ENCODE data around the gene GAB2.
A peak's percentile ranks its signal among the peaks of the same experiment; 100 is the strongest.

Gene GAB2

DNA sequence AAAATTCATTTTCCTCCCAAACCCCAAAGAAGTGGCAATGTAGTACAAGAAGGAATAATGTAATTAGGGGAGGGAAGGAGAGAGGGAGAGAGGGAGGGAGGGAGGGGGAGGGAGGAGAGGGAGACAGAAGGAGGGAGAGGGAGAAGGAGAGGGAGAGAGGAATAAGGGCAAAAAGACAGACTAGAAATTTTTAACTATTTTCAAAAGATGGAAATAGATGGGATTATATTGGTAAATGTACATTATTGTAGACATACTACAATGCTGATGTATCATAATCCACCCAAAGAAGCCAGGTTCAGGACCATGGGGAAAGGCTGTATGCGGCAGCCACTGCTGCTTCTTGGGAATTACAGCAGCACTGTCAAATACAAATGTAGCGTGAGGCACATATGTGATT is 74.3 kb downstream of the GAB2 start:
- peaks cover 5% of the 10 kb centered on the region for H3K9me3 ChIP-seq
- H4K20me1 ChIP-seq = peaks cover 94% of the 10 kb centered on the region
- peaks cover 5% of the 10 kb centered on the region for H3K4me1 ChIP-seq
- peaks cover 13% of the 10 kb centered on the region for H3K36me3 ChIP-seq
- no peak overlapping the region for H3K9ac ChIP-seq
- no peak overlapping the region for H3K4me3 ChIP-seq
- no peak overlapping the region for H3K4me2 ChIP-seq
- no peaks in the 10 kb centered on the region for H3K27me3 ChIP-seq
- TF ChIP-seq Cebpa-rat (IDR thresholded peaks at IDR 0.05) = no peak
- H3K27ac ChIP-seq = no peak overlapping the region

DNA sequence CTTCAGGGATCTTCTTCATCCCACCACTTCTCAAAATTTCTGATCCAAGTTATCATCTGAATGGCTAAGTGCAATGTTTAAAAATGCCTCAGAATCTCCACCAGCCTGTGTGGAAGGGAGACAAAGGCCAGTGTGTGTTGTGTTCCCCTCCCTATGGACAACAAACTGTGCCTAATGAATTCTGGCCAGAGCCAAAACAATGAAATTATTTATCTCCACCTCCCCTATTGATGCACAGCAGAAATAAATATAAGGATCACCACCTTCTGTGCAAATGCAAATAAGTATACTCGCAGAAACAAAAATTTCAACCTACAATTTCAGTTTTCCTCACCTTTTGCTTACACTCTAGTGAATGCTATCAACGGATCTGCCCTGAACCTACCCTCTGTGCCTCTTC is 75.8 kb downstream of the GAB2 start:
- no peak for TF ChIP-seq Cebpa-rat (IDR thresholded peaks at IDR 0.05)
- Histone ChIP-seq H4K20me1 (peaks cover 94% of the 10 kb centered on the region), H3K4me3 (no peak overlapping the region), H3K27me3 (no peaks in the 10 kb centered on the region), H3K4me2 (no peak overlapping the region), H3K4me1 (no peaks in the 10 kb centered on the region), H3K27ac (no peak overlapping the region), H3K9me3 (peaks cover 5% of the 10 kb centered on the region), H3K36me3 (peaks cover 13% of the 10 kb centered on the region), H3K9ac (no peak overlapping the region)

DNA sequence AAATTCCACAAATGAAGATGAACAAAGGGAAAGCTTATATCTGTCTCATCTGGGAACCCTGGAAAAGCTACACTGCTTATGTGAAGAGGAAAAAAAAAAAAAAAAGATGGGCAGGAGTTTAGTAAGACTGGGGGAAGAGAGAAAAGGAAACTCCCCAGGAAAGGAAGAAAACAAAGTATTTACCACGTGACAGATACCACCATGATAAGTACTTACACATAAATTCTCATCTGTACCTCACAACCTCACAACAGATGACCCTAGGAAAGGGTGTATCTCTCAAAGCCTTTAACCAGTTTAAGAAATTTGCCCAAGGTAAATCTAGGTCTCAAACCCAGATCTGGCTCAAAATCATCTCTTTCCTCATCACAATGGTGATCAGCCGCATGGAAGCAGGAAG is 77.1 kb downstream of the GAB2 start:
- Histone ChIP-seq H3K4me3 (no peak overlapping the region), H3K9me3 (peaks cover 15% of the 10 kb centered on the region), H3K4me2 (no peak overlapping the region), H3K27ac (no peak overlapping the region), H3K36me3 (peaks cover 15% of the 10 kb centered on the region), H4K20me1 (peaks cover 89% of the 10 kb centered on the region), H3K27me3 (no peaks in the 10 kb centered on the region), H3K9ac (no peak overlapping the region), H3K4me1 (no peaks in the 10 kb centered on the region)
- TF ChIP-seq Cebpa-rat (IDR thresholded peaks at IDR 0.05) = no peak

DNA sequence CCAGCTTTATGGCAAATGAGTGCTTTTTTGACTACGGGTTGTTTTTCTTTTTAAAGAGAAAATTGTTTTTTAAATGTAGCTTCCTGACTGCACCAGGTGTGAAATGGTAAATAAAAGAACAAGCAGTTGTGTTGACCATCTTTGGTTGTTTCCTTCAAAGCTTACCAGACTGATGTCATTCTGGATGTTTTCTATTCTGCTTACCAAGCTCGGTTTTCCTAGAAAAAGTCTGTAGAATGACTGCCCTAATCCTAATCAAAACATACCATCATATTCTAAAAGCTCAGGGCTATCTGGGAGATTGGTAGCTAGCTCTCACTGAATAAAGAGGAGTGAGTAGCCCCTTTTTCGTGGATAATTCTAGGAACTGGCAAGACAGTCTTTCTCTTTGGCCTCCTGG is 77.7 kb downstream of the GAB2 start:
- peaks cover 85% of the 10 kb centered on the region for H4K20me1 ChIP-seq
- H3K36me3 ChIP-seq = peaks cover 20% of the 10 kb centered on the region
- H3K9ac ChIP-seq = no peak overlapping the region

DNA sequence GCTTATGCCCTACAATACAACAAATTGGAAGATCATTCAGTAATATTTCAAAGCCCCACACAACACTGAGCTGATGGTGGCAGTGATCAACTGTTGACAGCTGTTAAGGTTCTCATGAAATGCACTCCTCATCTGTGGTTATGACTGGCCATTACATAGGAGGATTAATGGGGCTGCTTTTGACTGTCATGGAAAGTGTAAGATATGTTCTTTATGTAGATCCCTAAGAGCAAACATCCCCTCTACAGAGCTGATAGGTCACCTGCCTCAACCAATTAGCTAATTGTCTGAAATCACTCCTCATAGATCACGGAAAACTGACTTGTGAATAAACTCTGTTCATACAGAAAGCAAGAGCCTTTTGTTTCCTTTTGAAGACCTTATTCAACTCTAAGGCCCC is 78.1 kb downstream of the GAB2 start:
- TF ChIP-seq Cebpa-rat (IDR thresholded peaks at IDR 0.05) = no peak
- Histone ChIP-seq H3K36me3 (peaks cover 25% of the 10 kb centered on the region), H3K4me1 (no peaks in the 10 kb centered on the region), H3K4me3 (no peak overlapping the region), H3K27ac (no peak overlapping the region), H4K20me1 (peaks cover 85% of the 10 kb centered on the region), H3K9ac (no peak overlapping the region), H3K27me3 (no peaks in the 10 kb centered on the region), H3K4me2 (no peak overlapping the region), H3K9me3 (peaks cover 25% of the 10 kb centered on the region)

More for the DNA sequence above, 77.7 kb downstream of the GAB2 start:
- Histone ChIP-seq H3K4me3 (no peak overlapping the region), H3K27me3 (no peaks in the 10 kb centered on the region), H3K4me1 (no peaks in the 10 kb centered on the region), H3K4me2 (no peak overlapping the region), H3K27ac (no peak overlapping the region), H3K9me3 (peaks cover 21% of the 10 kb centered on the region)
- no peak for TF ChIP-seq Cebpa-rat (IDR thresholded peaks at IDR 0.05)

DNA sequence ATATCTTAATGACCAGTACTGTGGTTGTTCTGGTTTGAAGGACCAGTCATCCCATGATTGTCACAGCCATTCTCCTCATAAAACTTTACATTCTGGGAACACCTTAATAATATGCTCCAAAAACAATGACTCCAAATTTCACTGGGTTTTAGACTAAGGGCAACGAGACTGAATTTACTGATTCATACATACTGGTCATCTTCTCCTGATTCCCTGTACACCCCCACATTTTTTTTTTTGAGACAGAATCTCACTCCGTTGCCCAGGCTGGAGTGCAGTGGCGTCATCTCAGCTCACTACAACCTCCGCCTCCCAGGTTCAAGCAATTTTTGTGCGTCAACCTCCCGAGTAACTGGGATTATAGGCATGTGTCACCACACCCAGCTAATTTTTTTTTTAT is 78.9 kb downstream of the GAB2 start:
- TF ChIP-seq Cebpa-rat (IDR thresholded peaks at IDR 0.05) = no peak
- H4K20me1 ChIP-seq = peaks cover 85% of the 10 kb centered on the region
- no peak overlapping the region for H3K4me3 ChIP-seq
- no peak overlapping the region for H3K9ac ChIP-seq
- H3K4me1 ChIP-seq = peaks cover 2% of the 10 kb centered on the region; the same call in 1 of the 2 replicates
- H3K27ac ChIP-seq = no peak overlapping the region
- peaks cover 25% of the 10 kb centered on the region for H3K9me3 ChIP-seq
- H3K4me2 ChIP-seq = no peak overlapping the region
- no peaks in the 10 kb centered on the region for H3K27me3 ChIP-seq
- peaks cover 25% of the 10 kb centered on the region for H3K36me3 ChIP-seq

DNA sequence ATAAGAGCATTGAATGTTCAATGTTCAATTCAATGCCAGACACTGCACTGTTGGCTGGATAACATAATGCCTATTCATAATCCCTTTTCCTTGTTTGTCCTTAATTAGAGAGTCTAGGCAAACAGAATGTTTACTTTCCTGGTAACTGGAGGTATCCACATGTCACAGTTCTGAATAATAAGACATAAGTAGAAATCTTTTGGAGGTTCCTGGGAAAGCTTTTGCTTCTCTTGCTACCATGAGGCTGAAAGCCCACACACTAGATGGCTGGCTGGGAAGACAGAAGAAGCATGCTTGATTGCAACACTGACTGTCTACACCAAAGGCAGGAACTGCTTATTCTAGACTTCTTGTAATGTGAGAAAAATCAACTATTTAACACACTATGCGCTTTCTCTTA is 79.5 kb downstream of the GAB2 start:
- no peak for TF ChIP-seq Cebpa-rat (IDR thresholded peaks at IDR 0.05)

DNA sequence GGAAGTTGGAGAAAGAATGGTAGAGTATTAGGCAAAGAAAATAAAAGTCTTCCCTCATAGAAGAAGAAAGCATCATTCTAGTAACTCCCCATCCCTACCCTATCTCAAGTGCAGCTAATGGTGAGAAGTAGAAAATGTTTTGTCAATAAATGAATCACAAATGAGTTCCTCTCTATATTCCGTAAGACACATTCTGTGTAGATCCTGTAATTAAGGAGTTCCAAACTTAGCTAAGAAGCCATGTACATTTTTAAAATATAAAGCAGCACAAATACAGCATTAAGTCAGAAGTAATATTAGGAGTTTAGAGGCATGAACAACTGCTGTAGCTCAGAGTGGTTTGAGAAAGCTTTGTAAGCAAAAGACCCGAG is 80.1 kb downstream of the GAB2 start:
- Histone ChIP-seq H4K20me1 (peaks cover 88% of the 10 kb centered on the region), H3K9ac (no peak overlapping the region), H3K36me3 (peaks cover 23% of the 10 kb centered on the region), H3K9me3 (peaks cover 25% of the 10 kb centered on the region), H3K4me2 (no peak overlapping the region), H3K4me1 (peaks cover 13% of the 10 kb centered on the region), H3K27ac (no peak overlapping the region), H3K27me3 (no peaks in the 10 kb centered on the region), H3K4me3 (no peak overlapping the region)
- no peak for TF ChIP-seq Cebpa-rat (IDR thresholded peaks at IDR 0.05)

More for the DNA sequence above, 79.5 kb downstream of the GAB2 start:
- H3K27me3 ChIP-seq = no peaks in the 10 kb centered on the region
- no peak overlapping the region for H3K9ac ChIP-seq
- peaks cover 7% of the 10 kb centered on the region for H3K4me1 ChIP-seq
- peaks cover 25% of the 10 kb centered on the region for H3K9me3 ChIP-seq
- H4K20me1 ChIP-seq = peaks cover 86% of the 10 kb centered on the region
- peaks cover 25% of the 10 kb centered on the region for H3K36me3 ChIP-seq
- no peak overlapping the region for H3K4me3 ChIP-seq
- no peak overlapping the region for H3K27ac ChIP-seq
- H3K4me2 ChIP-seq = no peak overlapping the region

DNA sequence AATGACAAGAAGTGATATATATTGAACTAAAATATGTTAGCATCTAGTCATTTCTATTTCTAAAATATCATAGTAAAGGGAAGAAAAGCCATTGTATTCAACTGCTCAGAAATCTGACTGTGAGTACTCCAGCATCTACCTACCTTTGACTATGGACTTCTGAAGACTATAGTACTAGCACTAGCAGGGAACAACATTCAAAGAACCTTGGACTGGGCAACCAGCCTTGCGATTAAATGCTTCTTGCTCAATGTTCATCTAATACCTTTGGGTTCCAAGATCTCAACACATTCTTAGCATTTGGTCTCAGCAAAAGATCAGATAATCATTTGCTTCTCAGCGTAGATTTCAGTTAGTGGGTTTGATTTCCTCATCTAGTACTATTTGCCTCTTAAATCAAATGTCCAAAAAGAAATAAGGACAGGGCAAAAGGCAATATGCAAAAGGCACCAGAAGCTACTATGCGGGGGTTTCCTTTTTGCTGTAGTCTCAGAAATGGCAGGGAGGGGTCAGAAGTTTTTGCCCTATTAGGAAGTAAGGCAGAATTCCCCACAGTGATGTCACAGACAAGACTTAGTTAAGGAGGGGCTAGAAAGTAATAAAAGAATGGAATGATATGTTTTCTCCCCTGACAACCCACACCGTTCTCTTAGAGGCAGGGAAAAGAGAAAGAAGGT is 80.6 kb downstream of the GAB2 start:
- H3K4me1 ChIP-seq = peaks cover 19% of the 10 kb centered on the region
- H3K9ac ChIP-seq = no peak overlapping the region
- no peaks in the 10 kb centered on the region for H3K27me3 ChIP-seq
- H3K4me2 ChIP-seq = no peak overlapping the region
- peaks cover 18% of the 10 kb centered on the region for H3K36me3 ChIP-seq
- peaks cover 25% of the 10 kb centered on the region for H3K9me3 ChIP-seq
- H3K27ac ChIP-seq = no peak overlapping the region
- H3K4me3 ChIP-seq = no peak overlapping the region
- H4K20me1 ChIP-seq = peaks cover 88% of the 10 kb centered on the region
- TF ChIP-seq Cebpa-rat (IDR thresholded peaks at IDR 0.05) = no peak

DNA sequence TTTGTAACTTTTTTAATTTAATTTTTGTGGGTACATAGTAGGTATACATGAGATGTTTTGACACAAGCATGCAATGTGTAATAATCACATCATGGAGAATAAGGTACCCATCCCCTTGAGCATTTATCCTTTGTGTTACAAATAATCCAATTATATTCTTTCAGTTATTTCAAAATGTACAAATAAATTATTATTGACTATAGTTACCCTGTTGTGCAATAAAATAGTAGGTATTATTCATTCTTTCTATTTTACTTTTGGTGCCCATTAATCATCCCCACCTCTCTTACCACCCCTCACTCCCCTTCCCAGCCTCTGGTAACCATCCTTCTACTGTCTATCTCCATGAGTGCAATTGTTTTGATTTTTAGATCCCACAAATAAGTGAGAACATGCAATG is 83.5 kb downstream of the GAB2 start:
- peaks cover 26% of the 10 kb centered on the region for H3K9me3 ChIP-seq
- H3K4me3 ChIP-seq = no peak overlapping the region
- H3K27me3 ChIP-seq = no peaks in the 10 kb centered on the region
- H3K4me1 ChIP-seq = peaks cover 37% of the 10 kb centered on the region
- H3K27ac ChIP-seq = no peak overlapping the region
- no peak for TF ChIP-seq Cebpa-rat (IDR thresholded peaks at IDR 0.05)
- H3K36me3 ChIP-seq = peaks cover 19% of the 10 kb centered on the region; the same call in 1 of the 2 replicates
- no peak overlapping the region for H3K4me2 ChIP-seq
- no peak overlapping the region for H3K9ac ChIP-seq
- peaks cover 88% of the 10 kb centered on the region for H4K20me1 ChIP-seq

DNA sequence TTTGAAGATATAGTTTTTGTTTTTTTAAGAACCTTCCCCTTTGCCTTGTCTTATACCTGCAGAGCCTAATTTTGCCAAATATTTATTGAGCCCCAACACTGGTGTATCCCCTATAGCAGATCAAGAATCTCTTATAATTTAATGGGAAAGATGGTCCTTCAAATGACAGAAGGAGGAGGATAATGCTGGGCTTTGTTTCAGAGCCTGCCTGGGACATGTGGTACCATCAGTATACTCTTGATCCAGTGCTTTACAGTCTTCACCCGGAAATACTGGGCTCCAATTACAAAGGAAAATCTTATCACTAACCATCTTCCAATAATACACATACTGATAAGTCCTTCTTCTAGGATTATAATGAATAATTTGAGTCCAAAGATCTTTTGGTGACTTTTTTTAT is 84.7 kb downstream of the GAB2 start:
- TF ChIP-seq Cebpa-rat (IDR thresholded peaks at IDR 0.05) = no peak
- Histone ChIP-seq H3K27ac (no peak overlapping the region), H3K9ac (no peak overlapping the region), H4K20me1 (peaks cover 88% of the 10 kb centered on the region), H3K4me1 (peaks cover 37% of the 10 kb centered on the region), H3K36me3 (peaks cover 25% of the 10 kb centered on the region; the same call in 1 of the 2 replicates), H3K4me2 (peak overlapping the region; percentile 58), H3K4me3 (no peak overlapping the region), H3K27me3 (no peaks in the 10 kb centered on the region), H3K9me3 (peaks cover 26% of the 10 kb centered on the region)

Measured in BLaER1 (cell line).